Neural crest cell (in vitro differentiated cells): ENCODE results near the gene CDKAL1. TPM values are rescaled to one million over a fixed set of nuclear protein-coding genes. Genes with fewer than 3 reads are reported as not detected.

Source experiments
- DNase-seq: peaks from one replicate; pipeline ENCODE4 v3.0.0; 2021; ENCODE audit warnings: low read depth, mixed read lengths, low spot score
- H3K27ac Mint-ChIP-seq: one replicate; pipeline ENCODE4 v1.8.0; 2021; ENCODE audit warnings: mild to moderate bottlenecking, mixed read lengths; ENCODE audit not compliant: unreplicated experiment
- H3K27me3 Mint-ChIP-seq: 2 replicates; pipeline ENCODE4 v1.8.0; 2021; ENCODE audit warnings: low read depth, mild to moderate bottlenecking, mixed read lengths
- H3K36me3 Mint-ChIP-seq: 2 replicates; pipeline ENCODE4 v1.8.0; 2021; ENCODE audit warnings: low read depth, mild to moderate bottlenecking, mixed read lengths
- H3K4me1 Mint-ChIP-seq: 2 replicates; pipeline ENCODE4 v1.8.0; 2021; ENCODE audit warnings: mixed read lengths
- H3K4me3 Mint-ChIP-seq: one replicate; pipeline ENCODE4 v1.8.0; 2021; ENCODE audit warnings: mild to moderate bottlenecking, mixed read lengths
- H3K9me3 Mint-ChIP-seq: 2 replicates; pipeline ENCODE4 v1.8.0; 2021; ENCODE audit warnings: mixed read lengths
- total RNA-seq: library from RNA; stranded (reverse); gene quantifications from 2 replicates; pipeline ENCODE4 v1.2.1, GENCODE V29; 2021
- TF ChIP-seq, protein P1 (sequence below): fragments of 200-600 bp; sonication (generic); conservative IDR thresholded peaks from 2 replicates; pipeline ENCODE4 v1.5.0; 2021; ENCODE audit warnings: antibody characterized with exemption, mild to moderate bottlenecking

CDKAL1 gene
- total RNA-seq, 1 donor from 2014 or later = 25.4 TPM

DNA sequence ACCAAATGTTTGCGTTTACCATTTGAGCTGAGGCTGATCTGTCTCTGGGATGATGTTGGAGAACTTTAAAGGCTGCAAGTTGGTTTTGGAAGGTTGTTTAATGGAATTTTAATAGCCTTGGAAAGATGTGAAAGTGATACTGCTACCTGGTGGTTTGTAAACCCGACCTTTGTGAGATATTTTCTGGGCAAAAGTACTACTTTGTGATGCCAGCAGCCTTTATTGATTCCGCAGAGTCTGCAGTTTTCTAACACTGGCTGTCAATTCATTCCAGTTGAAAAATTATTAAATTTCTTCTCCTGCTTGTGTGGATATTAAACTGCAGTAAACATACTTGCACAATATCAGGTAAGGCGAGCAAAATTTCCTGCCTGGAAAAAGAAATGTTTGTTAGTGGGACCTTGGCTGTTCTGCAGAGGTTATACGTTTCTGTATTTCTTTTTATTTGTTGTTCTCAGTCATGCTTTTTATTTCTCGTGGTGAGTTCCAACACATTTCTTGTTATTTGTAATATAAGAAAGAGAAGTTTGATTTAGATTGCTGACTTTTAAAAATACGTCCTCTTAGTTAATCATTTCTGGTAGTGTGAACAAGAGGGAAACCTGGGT, 322.5 kb downstream of the CDKAL1 start:
- H3K4me1 Mint-ChIP-seq = peaks cover 6% of the 10 kb centered on the region
- H3K27ac Mint-ChIP-seq = no peak overlapping the region

DNA sequence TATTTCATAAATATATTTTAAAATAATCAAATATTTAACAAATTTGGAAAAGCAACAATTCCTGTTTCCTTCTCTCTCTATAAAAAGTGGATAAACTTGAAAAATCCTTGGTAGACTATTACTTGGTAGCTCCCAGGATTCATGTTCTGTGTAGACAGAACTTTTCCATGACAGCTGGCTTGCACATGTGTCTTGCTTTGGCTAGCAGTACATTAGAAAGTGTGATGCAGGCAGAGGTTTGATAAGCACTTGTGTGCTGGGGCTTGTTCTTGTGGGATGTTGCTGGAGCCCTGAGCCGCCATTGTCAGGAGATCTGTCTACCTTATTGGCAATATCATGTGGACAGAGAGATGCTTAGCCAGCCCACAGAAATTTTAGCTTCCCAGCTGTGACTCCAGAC, 327.2 kb downstream of the CDKAL1 start:
- Mint-ChIP-seq H3K27ac (no peak overlapping the region), H3K36me3 (no peaks in the 10 kb centered on the region), H3K27me3 (no peaks in the 10 kb centered on the region), H3K9me3 (no peaks in the 10 kb centered on the region), H3K4me3 (no peak overlapping the region), H3K4me1 (peaks cover 6% of the 10 kb centered on the region)
- TF ChIP-seq, protein P1, sequence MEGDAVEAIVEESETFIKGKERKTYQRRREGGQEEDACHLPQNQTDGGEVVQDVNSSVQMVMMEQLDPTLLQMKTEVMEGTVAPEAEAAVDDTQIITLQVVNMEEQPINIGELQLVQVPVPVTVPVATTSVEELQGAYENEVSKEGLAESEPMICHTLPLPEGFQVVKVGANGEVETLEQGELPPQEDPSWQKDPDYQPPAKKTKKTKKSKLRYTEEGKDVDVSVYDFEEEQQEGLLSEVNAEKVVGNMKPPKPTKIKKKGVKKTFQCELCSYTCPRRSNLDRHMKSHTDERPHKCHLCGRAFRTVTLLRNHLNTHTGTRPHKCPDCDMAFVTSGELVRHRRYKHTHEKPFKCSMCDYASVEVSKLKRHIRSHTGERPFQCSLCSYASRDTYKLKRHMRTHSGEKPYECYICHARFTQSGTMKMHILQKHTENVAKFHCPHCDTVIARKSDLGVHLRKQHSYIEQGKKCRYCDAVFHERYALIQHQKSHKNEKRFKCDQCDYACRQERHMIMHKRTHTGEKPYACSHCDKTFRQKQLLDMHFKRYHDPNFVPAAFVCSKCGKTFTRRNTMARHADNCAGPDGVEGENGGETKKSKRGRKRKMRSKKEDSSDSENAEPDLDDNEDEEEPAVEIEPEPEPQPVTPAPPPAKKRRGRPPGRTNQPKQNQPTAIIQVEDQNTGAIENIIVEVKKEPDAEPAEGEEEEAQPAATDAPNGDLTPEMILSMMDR = no peak
- DNase-seq = no peak

More for the DNA sequence above, 322.5 kb downstream of the CDKAL1 start:
- no peak for DNase-seq
- no peaks in the 10 kb centered on the region for H3K36me3 Mint-ChIP-seq
- no peaks in the 10 kb centered on the region for H3K27me3 Mint-ChIP-seq
- H3K9me3 Mint-ChIP-seq = no peaks in the 10 kb centered on the region
- TF ChIP-seq, protein P1 = no peak
- no peak overlapping the region for H3K4me3 Mint-ChIP-seq

DNA sequence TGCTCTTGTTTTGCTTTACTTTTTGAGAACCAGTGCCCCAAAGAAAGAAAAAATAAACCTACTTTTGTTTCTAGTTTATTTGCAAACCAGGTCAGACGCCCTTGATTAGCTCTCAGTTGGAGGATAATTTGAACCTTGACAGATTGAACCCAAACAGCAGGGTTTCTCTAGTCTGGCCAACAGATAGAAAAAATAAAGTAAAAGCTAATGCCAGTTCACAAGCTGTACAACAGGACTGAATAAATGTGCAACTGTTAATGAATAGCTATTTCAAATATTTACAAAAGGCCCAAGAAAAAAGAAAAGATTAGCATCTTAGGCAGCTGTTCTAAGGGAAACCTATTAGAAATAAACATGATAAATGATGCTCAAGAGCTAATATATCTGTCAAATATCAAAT, 331.8 kb downstream of the CDKAL1 start:
- Mint-ChIP-seq H3K9me3 (no peaks in the 10 kb centered on the region), H3K36me3 (no peaks in the 10 kb centered on the region), H3K4me3 (no peak overlapping the region), H3K27me3 (no peaks in the 10 kb centered on the region), H3K27ac (no peak overlapping the region), H3K4me1 (peaks cover 34% of the 10 kb centered on the region)
- DNase-seq = no peak
- TF ChIP-seq, protein P1 = no peak

DNA sequence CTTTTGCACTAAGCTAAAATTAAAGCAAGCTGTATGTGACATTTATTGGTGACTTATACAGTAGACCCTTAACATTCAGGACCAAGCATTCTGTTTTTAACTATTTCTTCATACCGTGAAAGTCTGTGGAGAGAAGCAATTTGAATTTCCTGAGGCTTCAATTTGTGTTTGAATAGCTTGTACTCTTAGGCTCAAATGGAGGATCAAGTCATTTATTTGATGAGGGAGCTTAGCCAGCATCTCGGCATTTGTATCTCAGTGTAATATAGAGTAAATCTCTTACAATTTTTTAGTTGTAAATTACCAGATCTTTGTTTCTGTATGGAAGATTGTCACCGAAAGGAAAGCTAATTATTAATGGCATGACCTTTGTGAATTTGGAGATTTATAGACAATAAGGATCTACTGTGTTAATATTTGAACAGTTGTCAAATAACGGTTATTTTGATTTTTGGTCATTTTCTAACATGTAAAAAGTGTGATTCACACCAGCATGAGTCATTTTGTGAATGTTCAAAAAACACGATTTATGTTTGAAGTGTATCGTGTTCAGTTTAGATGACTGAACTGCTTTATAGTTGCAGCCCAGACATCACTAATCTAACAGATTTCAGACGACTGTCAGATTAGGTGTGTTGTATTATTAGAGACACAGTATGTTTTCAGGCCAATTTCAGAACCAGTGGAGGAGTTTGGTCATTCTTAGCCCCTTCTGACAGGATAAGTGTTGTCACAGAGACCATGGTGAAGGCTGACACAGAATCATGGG, 332.9 kb downstream of the CDKAL1 start:
- Mint-ChIP-seq H3K4me3 (no peak overlapping the region), H3K4me1 (peaks cover 34% of the 10 kb centered on the region), H3K9me3 (no peaks in the 10 kb centered on the region), H3K36me3 (no peaks in the 10 kb centered on the region), H3K27me3 (no peaks in the 10 kb centered on the region), H3K27ac (no peak overlapping the region)
- TF ChIP-seq, protein P1 = no peak
- no peak for DNase-seq

DNA sequence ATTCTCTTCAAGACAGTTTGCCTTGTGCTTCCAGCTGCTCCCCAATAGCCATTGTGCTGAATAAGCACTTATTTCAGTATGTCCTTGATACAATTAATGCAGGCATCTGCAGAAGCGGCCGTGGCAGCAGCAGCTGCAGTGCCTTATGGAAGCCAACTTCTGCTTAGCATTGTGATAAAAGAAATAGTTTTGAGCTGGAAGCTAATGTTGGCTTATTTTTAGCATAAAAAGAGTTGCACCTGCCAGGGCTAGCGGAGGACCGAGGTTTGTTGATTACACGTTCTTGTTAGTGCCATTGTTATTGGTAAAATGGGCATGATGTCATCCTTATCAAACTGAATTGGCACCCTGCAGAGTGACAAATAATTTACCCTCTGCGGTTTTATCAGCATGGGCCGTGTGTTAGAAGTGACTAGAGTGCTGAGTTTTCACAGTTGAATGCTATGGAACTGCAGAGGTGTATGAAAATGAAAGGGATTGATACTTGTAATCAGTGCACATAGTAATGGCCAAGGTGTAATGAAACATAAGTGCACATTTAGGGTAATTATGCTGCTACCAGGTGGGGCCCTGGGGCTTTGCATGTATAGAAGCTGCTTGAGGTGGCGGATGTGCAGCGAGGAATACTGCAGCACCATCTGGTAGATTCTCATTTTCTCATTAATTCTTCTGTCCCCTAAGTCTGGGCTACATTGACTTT, 334.3 kb downstream of the CDKAL1 start:
- no peak overlapping the region for H3K4me3 Mint-ChIP-seq
- H3K27me3 Mint-ChIP-seq = no peaks in the 10 kb centered on the region
- TF ChIP-seq, protein P1 = no peak
- H3K4me1 Mint-ChIP-seq = peaks cover 34% of the 10 kb centered on the region
- no peaks in the 10 kb centered on the region for H3K9me3 Mint-ChIP-seq
- no peak for DNase-seq
- no peak overlapping the region for H3K27ac Mint-ChIP-seq
- H3K36me3 Mint-ChIP-seq = no peaks in the 10 kb centered on the region
